ENCODE measurements around the gene MYO7B. TPM values are rescaled to one million over a fixed set of nuclear protein-coding genes. Genes with fewer than 3 reads are reported as not detected.

The MYO7B gene
- total RNA-seq, 1 experiment from 2014 or later = 28.0 TPM

- CTCF ChIA-PET = no interaction called here
- POLR2A ChIA-PET (ENCODE audit: unreplicated experiment) = no interaction called here
- TF ChIP-seq EZH2phosphoT487 (IDR thresholded peaks at IDR 0.05; ENCODE audit: borderline replicate concordance, low read length) = no peak
- TF ChIP-seq, protein P1, sequence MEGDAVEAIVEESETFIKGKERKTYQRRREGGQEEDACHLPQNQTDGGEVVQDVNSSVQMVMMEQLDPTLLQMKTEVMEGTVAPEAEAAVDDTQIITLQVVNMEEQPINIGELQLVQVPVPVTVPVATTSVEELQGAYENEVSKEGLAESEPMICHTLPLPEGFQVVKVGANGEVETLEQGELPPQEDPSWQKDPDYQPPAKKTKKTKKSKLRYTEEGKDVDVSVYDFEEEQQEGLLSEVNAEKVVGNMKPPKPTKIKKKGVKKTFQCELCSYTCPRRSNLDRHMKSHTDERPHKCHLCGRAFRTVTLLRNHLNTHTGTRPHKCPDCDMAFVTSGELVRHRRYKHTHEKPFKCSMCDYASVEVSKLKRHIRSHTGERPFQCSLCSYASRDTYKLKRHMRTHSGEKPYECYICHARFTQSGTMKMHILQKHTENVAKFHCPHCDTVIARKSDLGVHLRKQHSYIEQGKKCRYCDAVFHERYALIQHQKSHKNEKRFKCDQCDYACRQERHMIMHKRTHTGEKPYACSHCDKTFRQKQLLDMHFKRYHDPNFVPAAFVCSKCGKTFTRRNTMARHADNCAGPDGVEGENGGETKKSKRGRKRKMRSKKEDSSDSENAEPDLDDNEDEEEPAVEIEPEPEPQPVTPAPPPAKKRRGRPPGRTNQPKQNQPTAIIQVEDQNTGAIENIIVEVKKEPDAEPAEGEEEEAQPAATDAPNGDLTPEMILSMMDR (conservative IDR thresholded peaks at IDR 0.05; ENCODE audit: low read depth, low read length) = no peak
- peaks cover 5% of the 10 kb centered on the region; the same call in 1 of the 2 replicates for H3K79me2 ChIP-seq (ENCODE audit: low read length)
- no peak for ATAC-seq
- H3K36me3 ChIP-seq (ENCODE audit: low read depth, low read length) = peaks cover 4% of the 10 kb centered on the region; the same call in 1 of the 2 replicates
- no peaks in the 10 kb centered on the region for H3F3A ChIP-seq (ENCODE audit: low read length, unreplicated experiment)
- no TSS peak for BruUV-seq (replicated peaks)
- peaks cover 8% of the 10 kb centered on the region; the same call in 1 of the 2 replicates for H3K4me1 ChIP-seq (ENCODE audit: insufficient read depth, low read length)
- H3K4me3 ChIP-seq (ENCODE audit: low read length) = no peak overlapping the region
- H3K9ac ChIP-seq (ENCODE audit: low read length) = no peak overlapping the region
- H3K9me2 ChIP-seq (replicated peaks; ENCODE audit: low read length) = no peaks in the 10 kb centered on the region
- intact Hi-C loops (cut with micrococcal nuclease) = no loop called here
- DNase-seq = no peak
- H3K4me2 ChIP-seq (ENCODE audit: low read length) = no peak overlapping the region
- no peaks in the 10 kb centered on the region for H3K9me3 ChIP-seq (ENCODE audit: low read length)
- H2AFZ ChIP-seq (ENCODE audit: low read length) = no peak overlapping the region
- H3K27me3 ChIP-seq (ENCODE audit: low read length) = no peaks in the 10 kb centered on the region
- H4K20me1 ChIP-seq (ENCODE audit: low read length) = no peaks in the 10 kb centered on the region
- no peak overlapping the region for H3K27ac ChIP-seq (ENCODE audit: low read length)
These were observed 94.2 kb downstream of the MYO7B start for GRCh38 chr2:127629637-127630036.

DNA sequence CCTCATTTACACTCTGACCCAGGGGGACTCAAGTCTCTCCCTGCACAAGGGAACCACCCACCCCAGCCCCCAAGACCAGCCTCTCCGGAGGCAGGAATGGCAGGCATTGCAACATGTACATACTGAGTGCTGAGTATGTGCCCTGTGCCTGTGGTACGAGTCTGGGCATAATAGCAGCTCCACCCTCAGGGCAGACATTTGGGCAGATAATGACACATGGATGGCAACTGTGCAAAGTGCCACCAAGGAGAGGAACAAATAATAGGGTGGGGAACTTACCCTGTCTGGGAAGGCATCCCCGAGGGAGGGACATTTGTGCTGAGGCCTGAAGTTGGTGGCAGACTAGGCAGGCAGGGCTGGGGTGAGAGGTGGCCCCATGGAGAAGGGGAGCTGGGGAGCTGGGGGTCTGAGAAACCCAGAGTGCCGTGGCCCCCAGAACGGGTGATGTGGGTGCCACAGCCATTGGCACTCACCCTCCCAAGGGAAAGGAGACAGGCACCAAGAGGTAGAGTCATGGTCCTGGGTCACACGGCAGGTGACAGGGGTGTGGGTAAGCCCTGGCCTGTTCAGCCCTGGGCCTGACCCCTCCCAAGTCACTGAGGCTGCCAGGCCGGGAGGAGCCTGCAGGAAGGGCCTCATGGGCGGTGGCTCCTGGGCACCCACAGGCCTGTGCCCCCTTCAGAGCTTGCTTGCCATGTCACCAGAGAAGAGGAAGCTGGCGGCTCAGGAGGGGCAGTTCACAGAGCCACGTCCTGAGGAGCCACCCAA lies 94.8 kb downstream of the MYO7B start:
- H3K36me3 ChIP-seq (ENCODE audit: low read depth, low read length) = peaks cover 4% of the 10 kb centered on the region; the same call in 1 of the 2 replicates
- peaks cover 7% of the 10 kb centered on the region; the same call in 1 of the 2 replicates for H3K4me1 ChIP-seq (ENCODE audit: insufficient read depth, low read length)
- BruUV-seq (replicated peaks) = no TSS peak
- TF ChIP-seq, protein P1 (conservative IDR thresholded peaks at IDR 0.05; ENCODE audit: low read depth, low read length) = no peak
- TF ChIP-seq EZH2 (IDR thresholded peaks at IDR 0.05; ENCODE audit: low read length, unreplicated experiment) = no peak
- TF ChIP-seq EZH2phosphoT487 (IDR thresholded peaks at IDR 0.05; ENCODE audit: borderline replicate concordance, low read length) = no peak
- no peaks in the 10 kb centered on the region for H3K9me3 ChIP-seq (ENCODE audit: low read length)
- ChIA-PET CTCF (no interaction called here), POLR2A (ENCODE audit: unreplicated experiment) (no interaction called here)
- H3K79me2 ChIP-seq (ENCODE audit: low read length) = no peaks in the 10 kb centered on the region
- H4K20me1 ChIP-seq (ENCODE audit: low read length) = no peaks in the 10 kb centered on the region
- ATAC-seq = peak; percentile 7; the same call in 1 of the 2 replicates
- DNase-seq = no peak
- H3K4me3 ChIP-seq (ENCODE audit: low read length) = no peak overlapping the region
- no peaks in the 10 kb centered on the region for H3K27me3 ChIP-seq (ENCODE audit: low read length)
- H3K9me2 ChIP-seq (replicated peaks; ENCODE audit: low read length) = no peaks in the 10 kb centered on the region
- H3K4me2 ChIP-seq (ENCODE audit: low read length) = no peak overlapping the region
- no peak overlapping the region for H3K9ac ChIP-seq (ENCODE audit: low read length)
- H2AFZ ChIP-seq (ENCODE audit: low read length) = no peak overlapping the region
- no peaks in the 10 kb centered on the region for H3F3A ChIP-seq (ENCODE audit: low read length, unreplicated experiment)
- intact Hi-C loops (cut with micrococcal nuclease) = no loop called here
- H3K27ac ChIP-seq (ENCODE audit: low read length) = no peak overlapping the region

DNA sequence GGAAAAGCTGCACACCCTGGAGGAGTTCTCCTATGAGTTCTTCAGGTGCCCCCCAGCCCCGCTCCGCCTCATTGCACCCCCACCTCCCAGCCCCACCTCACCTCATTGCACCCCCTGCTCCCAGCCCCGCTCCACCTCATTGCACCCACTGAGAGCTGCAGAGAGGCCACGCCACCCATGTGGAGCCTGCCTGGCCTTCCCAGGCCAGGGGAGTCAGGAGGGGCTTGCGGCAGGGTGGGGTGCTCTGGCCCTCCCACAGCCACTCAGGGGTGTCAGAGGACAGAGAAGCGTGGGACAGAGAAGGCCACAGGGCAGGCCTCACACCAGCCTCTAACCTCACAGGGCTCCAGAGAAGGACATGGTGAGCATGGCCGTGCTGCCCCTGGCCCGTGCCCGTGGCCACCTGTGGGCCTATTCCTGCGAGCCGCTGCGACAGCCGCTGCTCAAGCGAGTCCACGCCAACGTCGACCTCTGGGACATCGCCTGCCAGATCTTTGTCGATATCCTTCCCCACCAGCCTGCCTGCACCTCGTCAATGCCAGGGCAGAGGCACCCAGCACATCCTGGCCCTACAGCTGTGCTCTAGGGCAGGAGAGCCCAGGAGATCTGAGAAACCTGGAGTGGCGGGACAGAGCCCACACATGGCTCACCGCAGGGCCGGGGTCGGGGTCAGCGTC lies 95.5 kb downstream of the MYO7B start:
- Histone ChIP-seq H3K4me2 (ENCODE audit: low read length) (no peak overlapping the region), H3K4me3 (ENCODE audit: low read length) (no peak overlapping the region), H3K79me2 (ENCODE audit: low read length) (no peaks in the 10 kb centered on the region), H3K9me3 (ENCODE audit: low read length) (no peaks in the 10 kb centered on the region), H3F3A (ENCODE audit: low read length, unreplicated experiment) (no peaks in the 10 kb centered on the region), H3K36me3 (ENCODE audit: low read depth, low read length) (peaks cover 4% of the 10 kb centered on the region), H3K27ac (ENCODE audit: low read length) (no peak overlapping the region), H2AFZ (ENCODE audit: low read length) (no peak overlapping the region), H4K20me1 (ENCODE audit: low read length) (no peaks in the 10 kb centered on the region), H3K9me2 (replicated peaks; ENCODE audit: low read length) (no peaks in the 10 kb centered on the region), H3K4me1 (ENCODE audit: insufficient read depth, low read length) (peaks cover 7% of the 10 kb centered on the region; the same call in 1 of the 2 replicates), H3K27me3 (ENCODE audit: low read length) (no peaks in the 10 kb centered on the region), H3K9ac (ENCODE audit: low read length) (no peak overlapping the region)
- DNase-seq (no peak), ATAC-seq (no peak)
- intact Hi-C loops (cut with micrococcal nuclease) = no loop called here
- ChIA-PET POLR2A (ENCODE audit: unreplicated experiment) (no interaction called here), CTCF (no interaction called here)
- BruUV-seq (replicated peaks) = no TSS peak
- TF ChIP-seq, protein P1 (conservative IDR thresholded peaks at IDR 0.05; ENCODE audit: low read depth, low read length) = no peak
- no peak for TF ChIP-seq EZH2 (IDR thresholded peaks at IDR 0.05; ENCODE audit: low read length, unreplicated experiment)
- TF ChIP-seq EZH2phosphoT487 (IDR thresholded peaks at IDR 0.05; ENCODE audit: borderline replicate concordance, low read length) = no peak
